Activated B cell treated with CpG ODN at 0.5 μM for 24 hours (primary cell): Measurements from ENCODE around the gene CAMK4. TPM values are rescaled to one million over a fixed set of nuclear protein-coding genes. Genes with fewer than 3 reads are reported as not detected.

Source experiments
- ATAC-seq: fragments of 200-7000 bp; cut with Tn5 transposase; one replicate; pipeline ENCODE4 v1.10.0; 2021; ENCODE audit warnings: low read depth, mild to moderate bottlenecking, moderate library complexity
- CTCF ChIA-PET: fragments of 350-600 bp; sonication (Branson Sonifier 250); formaldehyde crosslinking; loops from one replicate; lab custom pipeline; 2021; ENCODE audit warnings: antibody characterized with exemption; lab: Charles Lee
- POLR2A ChIA-PET: fragments of 350-600 bp; sonication (Branson Sonifier 250); formaldehyde crosslinking; loops from one replicate; lab custom pipeline; 2021; ENCODE audit warnings: antibody characterized with exemption; lab: Charles Lee
- DNase-seq: peaks from one replicate; pipeline ENCODE4 v3.0.0; 2022
- H3K27ac Mint-ChIP-seq: one replicate; pipeline ENCODE4 v1.8.0; 2020; ENCODE audit warnings: mixed read lengths
- H3K27me3 Mint-ChIP-seq: one replicate; pipeline ENCODE4 v1.8.0; 2021; ENCODE audit warnings: mixed read lengths
- H3K36me3 Mint-ChIP-seq: one replicate; pipeline ENCODE4 v1.8.0; 2021; ENCODE audit warnings: low read depth, mixed read lengths
- H3K4me1 Mint-ChIP-seq: one replicate; pipeline ENCODE4 v1.8.0; 2021; ENCODE audit warnings: mixed read lengths
- H3K4me3 Mint-ChIP-seq: one replicate; pipeline ENCODE4 v1.8.0; 2020; ENCODE audit warnings: mild to moderate bottlenecking, mixed read lengths
- H3K9me3 Mint-ChIP-seq: one replicate; pipeline ENCODE4 v1.8.0; 2020; ENCODE audit warnings: mixed read lengths
- intact Hi-C: fragments of 100-400 bp; cut with micrococcal nuclease; formaldehyde crosslinking; loops from one replicate; pipeline ENCODE4 v1.15.1; 2024
- total RNA-seq: library from RNA; stranded (reverse); gene quantifications from 2 replicates; pipeline ENCODE4 v1.2.3, GENCODE V29; 2022
- TF ChIP-seq, protein P1 (sequence below): fragments of 200-600 bp; IDR thresholded peaks from one replicate; pipeline ENCODE4 v1.8.0; 2022; ENCODE audit warnings: antibody characterized with exemption, mild to moderate bottlenecking

Gene CAMK4
- total RNA-seq, 1 donor from 2014 or later, result 6.3 TPM

DNA sequence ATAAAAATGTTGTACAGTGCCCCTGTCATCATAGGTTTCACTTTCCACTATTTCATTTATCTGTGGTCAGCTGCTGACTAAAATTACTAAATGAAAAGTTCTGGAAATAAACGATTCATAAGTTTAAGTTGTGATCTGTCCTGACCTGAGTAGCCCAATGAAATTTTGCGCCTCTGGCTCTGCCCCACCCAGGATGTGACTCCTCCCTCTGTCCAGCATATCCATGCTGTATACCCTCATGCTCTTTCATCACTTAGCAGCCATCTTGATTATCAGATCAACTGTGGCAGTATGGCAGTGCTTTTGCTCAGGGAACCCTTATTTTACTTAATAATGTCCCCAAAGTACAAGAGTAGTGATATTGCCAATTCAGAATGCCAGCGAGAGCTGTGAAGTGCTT is 190.9 kb downstream of the CAMK4 start:
- DNase-seq (no peak), ATAC-seq (no peak)
- Mint-ChIP-seq H3K4me3 (no peak overlapping the region), H3K36me3 (no peaks in the 10 kb centered on the region), H3K27ac (no peak overlapping the region), H3K9me3 (no peaks in the 10 kb centered on the region), H3K27me3 (no peaks in the 10 kb centered on the region), H3K4me1 (no peaks in the 10 kb centered on the region)
- POLR2A ChIA-PET, result no interaction called here
- CTCF ChIA-PET, result no interaction called here
- TF ChIP-seq, protein P1, sequence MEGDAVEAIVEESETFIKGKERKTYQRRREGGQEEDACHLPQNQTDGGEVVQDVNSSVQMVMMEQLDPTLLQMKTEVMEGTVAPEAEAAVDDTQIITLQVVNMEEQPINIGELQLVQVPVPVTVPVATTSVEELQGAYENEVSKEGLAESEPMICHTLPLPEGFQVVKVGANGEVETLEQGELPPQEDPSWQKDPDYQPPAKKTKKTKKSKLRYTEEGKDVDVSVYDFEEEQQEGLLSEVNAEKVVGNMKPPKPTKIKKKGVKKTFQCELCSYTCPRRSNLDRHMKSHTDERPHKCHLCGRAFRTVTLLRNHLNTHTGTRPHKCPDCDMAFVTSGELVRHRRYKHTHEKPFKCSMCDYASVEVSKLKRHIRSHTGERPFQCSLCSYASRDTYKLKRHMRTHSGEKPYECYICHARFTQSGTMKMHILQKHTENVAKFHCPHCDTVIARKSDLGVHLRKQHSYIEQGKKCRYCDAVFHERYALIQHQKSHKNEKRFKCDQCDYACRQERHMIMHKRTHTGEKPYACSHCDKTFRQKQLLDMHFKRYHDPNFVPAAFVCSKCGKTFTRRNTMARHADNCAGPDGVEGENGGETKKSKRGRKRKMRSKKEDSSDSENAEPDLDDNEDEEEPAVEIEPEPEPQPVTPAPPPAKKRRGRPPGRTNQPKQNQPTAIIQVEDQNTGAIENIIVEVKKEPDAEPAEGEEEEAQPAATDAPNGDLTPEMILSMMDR, result no peak
- intact Hi-C loops, result no loop called here

DNA sequence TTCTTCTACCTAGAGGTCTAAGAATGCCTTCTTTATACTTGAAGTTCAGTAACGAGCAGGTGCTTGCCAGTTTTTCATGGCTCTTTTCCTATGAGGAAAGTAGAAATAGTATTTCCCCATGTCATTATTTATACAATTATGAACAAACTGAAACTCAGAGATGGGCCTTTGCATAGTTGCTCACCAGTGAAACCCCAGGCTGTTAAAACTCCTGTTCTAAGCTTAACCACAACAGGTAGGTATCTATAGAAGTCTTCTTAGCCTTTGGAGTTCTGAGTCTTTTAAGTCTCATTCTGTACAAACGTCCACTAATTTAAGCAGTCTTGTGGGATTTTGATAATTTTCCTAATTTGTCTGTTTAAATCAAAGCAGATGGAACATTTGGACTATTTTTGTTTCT is 198.1 kb downstream of the CAMK4 start:
- CTCF ChIA-PET, result no interaction called here
- POLR2A ChIA-PET, result no interaction called here
- H3K36me3 Mint-ChIP-seq, result no peaks in the 10 kb centered on the region
- intact Hi-C loops, result no loop called here
- no peak for ATAC-seq
- H3K27me3 Mint-ChIP-seq, result no peaks in the 10 kb centered on the region
- no peak overlapping the region for H3K27ac Mint-ChIP-seq
- H3K4me1 Mint-ChIP-seq, result no peaks in the 10 kb centered on the region
- no peak overlapping the region for H3K4me3 Mint-ChIP-seq
- TF ChIP-seq, protein P1, result no peak
- H3K9me3 Mint-ChIP-seq, result no peaks in the 10 kb centered on the region
- no peak for DNase-seq

DNA sequence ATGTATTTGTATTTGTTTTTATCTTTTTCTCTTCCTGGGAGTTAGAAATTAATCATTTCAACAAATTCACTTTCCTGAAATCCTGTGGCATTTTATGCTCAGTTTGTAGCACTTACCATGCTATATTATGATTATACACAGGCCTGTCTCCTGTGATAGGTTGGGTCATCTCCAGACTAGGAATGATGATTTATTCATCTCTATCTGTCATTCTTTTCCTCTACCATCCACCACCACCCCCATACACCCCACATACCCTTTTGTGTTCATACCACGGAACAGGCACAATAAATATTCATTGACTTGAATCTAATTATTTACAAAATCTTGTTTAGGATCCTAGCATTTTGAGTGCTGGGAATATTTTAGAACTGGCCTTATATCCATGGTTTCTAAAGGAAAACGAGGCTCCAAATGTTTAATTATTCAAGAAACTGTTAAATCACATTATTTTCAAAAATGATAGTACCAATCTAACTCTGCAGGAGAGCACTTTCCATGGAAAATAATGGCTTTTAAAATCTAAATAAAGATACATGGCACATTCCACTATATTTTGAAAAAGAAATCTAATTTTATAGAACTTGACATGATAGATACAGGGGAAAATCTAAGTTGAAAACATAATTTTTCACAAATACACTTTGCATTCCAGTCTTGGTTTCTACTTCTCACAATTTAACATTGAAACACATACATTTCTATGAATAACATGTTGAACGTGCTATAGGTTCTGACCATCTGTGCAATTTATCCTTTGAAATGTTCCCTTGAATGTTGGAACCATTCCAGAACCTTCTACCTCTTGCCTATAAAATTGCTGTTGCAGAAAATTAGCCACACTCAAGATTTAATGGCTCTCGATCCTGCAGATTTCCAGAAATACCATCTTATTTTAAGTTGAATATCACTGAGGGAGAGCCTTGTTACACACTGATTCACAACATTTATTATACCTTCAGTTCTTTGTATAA is 198.8 kb downstream of the CAMK4 start:
- Mint-ChIP-seq H3K27ac (no peak overlapping the region), H3K27me3 (peaks cover 3% of the 10 kb centered on the region), H3K9me3 (no peaks in the 10 kb centered on the region), H3K4me1 (no peaks in the 10 kb centered on the region), H3K4me3 (no peak overlapping the region), H3K36me3 (no peaks in the 10 kb centered on the region)
- intact Hi-C loops, result no loop called here
- POLR2A ChIA-PET, result no interaction called here
- TF ChIP-seq, protein P1, result no peak
- CTCF ChIA-PET, result no interaction called here
- ATAC-seq (no peak), DNase-seq (no peak)

DNA sequence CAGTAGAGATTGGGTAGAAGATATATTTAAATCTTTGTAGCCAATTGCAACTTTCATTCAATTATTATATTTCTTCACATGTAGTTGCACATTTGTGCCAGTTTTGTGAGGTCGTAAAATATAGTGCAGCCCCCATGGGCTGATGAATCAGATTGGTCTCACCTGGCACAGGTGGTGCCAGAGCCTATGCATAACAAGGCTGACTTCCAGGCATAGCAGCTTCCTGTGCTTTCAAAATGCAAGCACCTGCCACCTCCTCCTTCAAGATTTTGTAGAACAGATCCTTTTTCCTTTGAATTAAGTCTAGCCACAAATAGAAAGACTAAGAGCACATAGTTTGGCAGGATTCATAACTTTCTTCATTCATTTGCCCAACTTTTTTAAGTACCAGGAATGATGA is 201.0 kb downstream of the CAMK4 start:
- Mint-ChIP-seq H3K36me3 (no peaks in the 10 kb centered on the region), H3K27ac (no peak overlapping the region)
- ATAC-seq, result no peak

DNA sequence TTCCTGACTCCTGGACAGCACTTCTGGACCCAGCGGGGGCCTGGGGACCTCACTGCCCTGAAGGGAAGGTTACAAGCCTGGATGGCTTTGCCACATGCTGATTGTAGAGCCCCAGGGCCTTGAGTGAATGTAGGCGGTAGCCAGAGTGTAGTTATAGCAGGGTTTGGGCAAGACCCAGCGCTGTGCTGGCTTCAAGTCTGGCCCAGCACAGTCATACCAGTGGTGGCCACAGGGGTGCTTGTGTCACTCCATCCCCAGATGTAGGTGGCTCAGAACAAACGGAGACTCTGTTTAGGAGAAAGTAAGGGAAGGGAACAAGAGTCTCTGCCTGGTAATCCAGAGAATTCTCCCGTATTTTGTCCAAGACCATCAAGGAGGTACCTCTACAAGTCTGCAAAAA is 203.6 kb downstream of the CAMK4 start:
- ChIA-PET POLR2A (no interaction called here), CTCF (no interaction called here)
- intact Hi-C loops, result no loop called here
- Mint-ChIP-seq H3K36me3 (no peaks in the 10 kb centered on the region), H3K4me3 (no peak overlapping the region), H3K27ac (no peak overlapping the region), H3K27me3 (peaks cover 3% of the 10 kb centered on the region), H3K4me1 (no peaks in the 10 kb centered on the region), H3K9me3 (peaks cover 8% of the 10 kb centered on the region)
- ATAC-seq (no peak), DNase-seq (no peak)
- TF ChIP-seq, protein P1, result no peak

More for the DNA sequence above, 201.0 kb downstream of the CAMK4 start:
- POLR2A ChIA-PET, result interaction anchor here (0.6 kb wide), 1 partner anchor 12 kb away, joined by 3 read pairs; no protein-coding TSS in a partner anchor
- intact Hi-C loops, result no loop called here
- TF ChIP-seq, protein P1, result no peak
- CTCF ChIA-PET, result no interaction called here
- no peak for DNase-seq
- Mint-ChIP-seq H3K4me3 (no peak overlapping the region), H3K4me1 (no peaks in the 10 kb centered on the region), H3K27me3 (peaks cover 3% of the 10 kb centered on the region), H3K9me3 (peaks cover 4% of the 10 kb centered on the region)
